Measurements from ENCODE around the gene ZNF157. TPM values are rescaled to one million over a fixed set of nuclear protein-coding genes. Genes with fewer than 3 reads are reported as not detected.

Gene ZNF157
- total RNA-seq, 1 donor from 2014 or later = 0.54 TPM

- peaks cover 10% of the 10 kb centered on the region for H3K36me3 ChIP-seq (ENCODE audit: insufficient read depth, low read length)
- H3K4me1 ChIP-seq (ENCODE audit: insufficient read depth, low read length) = no peaks in the 10 kb centered on the region
- DNase-seq (ENCODE audit: low read depth) = no peak
- H3K27ac ChIP-seq (ENCODE audit: low read depth, low read length) = no peak overlapping the region
- Mint-ChIP-seq H3K27ac (ENCODE audit: unreplicated experiment) (no peak overlapping the region), H3K4me1 (ENCODE audit: low read depth, unreplicated experiment) (no peaks in the 10 kb centered on the region), H3K36me3 (ENCODE audit: low read depth, unreplicated experiment) (peaks cover 38% of the 10 kb centered on the region), H3K27me3 (ENCODE audit: low read depth, unreplicated experiment) (no peaks in the 10 kb centered on the region), H3K4me3 (ENCODE audit: unreplicated experiment) (no peak overlapping the region), H3K9me3 (ENCODE audit: unreplicated experiment) (peaks cover 30% of the 10 kb centered on the region)
- H3K79me2 ChIP-seq (ENCODE audit: insufficient read depth, low read length) = no peaks in the 10 kb centered on the region
- H3K4me3 ChIP-seq (ENCODE audit: insufficient read depth, low read depth, low read length) = no peak overlapping the region
- H3K9ac ChIP-seq (ENCODE audit: low read length) = no peak overlapping the region
- no peak overlapping the region for H3K4me2 ChIP-seq (ENCODE audit: low read length)
- peak; percentile 49 for FAIRE-seq
- no peaks in the 10 kb centered on the region for H4K20me1 ChIP-seq (ENCODE audit: insufficient read depth, low read length)
- no peak overlapping the region for H2AFZ ChIP-seq (ENCODE audit: low read depth, low read length)
- TF ChIP-seq EZH2 (IDR thresholded peaks at IDR 0.05; ENCODE audit: insufficient read depth, low read length) (no peak), CTCF (IDR thresholded peaks at IDR 0.05; ENCODE audit: insufficient read depth, low read depth, low read length) (no peak)
- H3K27me3 ChIP-seq (ENCODE audit: insufficient read depth, low read length) = no peaks in the 10 kb centered on the region
- peaks cover 31% of the 10 kb centered on the region for H3K9me3 ChIP-seq (ENCODE audit: insufficient read depth, low read depth, low read length)
Observed at GRCh38 chrX:47446431-47446830, 76.1 kb downstream of the ZNF157 start.

GRCh38 chrX:47446971-47447370, 76.6 kb downstream of the ZNF157 start:
- Mint-ChIP-seq H3K36me3 (ENCODE audit: low read depth, unreplicated experiment) (peaks cover 41% of the 10 kb centered on the region), H3K4me1 (ENCODE audit: low read depth, unreplicated experiment) (no peaks in the 10 kb centered on the region), H3K4me3 (ENCODE audit: unreplicated experiment) (no peak overlapping the region), H3K27me3 (ENCODE audit: low read depth, unreplicated experiment) (no peaks in the 10 kb centered on the region), H3K9me3 (ENCODE audit: unreplicated experiment) (peaks cover 30% of the 10 kb centered on the region), H3K27ac (ENCODE audit: unreplicated experiment) (no peak overlapping the region)
- TF ChIP-seq CTCF (IDR thresholded peaks at IDR 0.05; ENCODE audit: insufficient read depth, low read depth, low read length) (no peak), EZH2 (IDR thresholded peaks at IDR 0.05; ENCODE audit: insufficient read depth, low read length) (no peak)
- H3K4me1 ChIP-seq (ENCODE audit: insufficient read depth, low read length) = no peaks in the 10 kb centered on the region
- H3K9me3 ChIP-seq (ENCODE audit: insufficient read depth, low read depth, low read length) = peaks cover 32% of the 10 kb centered on the region
- no peak overlapping the region for H3K4me3 ChIP-seq (ENCODE audit: insufficient read depth, low read depth, low read length)
- no peak overlapping the region for H3K27ac ChIP-seq (ENCODE audit: low read depth, low read length)
- FAIRE-seq (peak; percentile 95), DNase-seq (ENCODE audit: low read depth) (no peak)
- H2AFZ ChIP-seq (ENCODE audit: low read depth, low read length) = no peak overlapping the region
- peaks cover 10% of the 10 kb centered on the region for H3K36me3 ChIP-seq (ENCODE audit: insufficient read depth, low read length)
- H4K20me1 ChIP-seq (ENCODE audit: insufficient read depth, low read length) = no peaks in the 10 kb centered on the region
- H3K4me2 ChIP-seq (ENCODE audit: low read length) = no peak overlapping the region
- H3K79me2 ChIP-seq (ENCODE audit: insufficient read depth, low read length) = no peaks in the 10 kb centered on the region
- no peak overlapping the region for H3K9ac ChIP-seq (ENCODE audit: low read length)
- no peaks in the 10 kb centered on the region for H3K27me3 ChIP-seq (ENCODE audit: insufficient read depth, low read length)

- TF ChIP-seq EZH2 (IDR thresholded peaks at IDR 0.05; ENCODE audit: insufficient read depth, low read length) (no peak), CTCF (IDR thresholded peaks at IDR 0.05; ENCODE audit: insufficient read depth, low read depth, low read length) (no peak)
- Histone ChIP-seq H3K27me3 (ENCODE audit: insufficient read depth, low read length) (no peaks in the 10 kb centered on the region), H3K9ac (ENCODE audit: low read length) (no peak overlapping the region), H3K36me3 (ENCODE audit: insufficient read depth, low read length) (peaks cover 10% of the 10 kb centered on the region), H3K4me1 (ENCODE audit: insufficient read depth, low read length) (no peaks in the 10 kb centered on the region), H3K4me2 (ENCODE audit: low read length) (no peak overlapping the region), H4K20me1 (ENCODE audit: insufficient read depth, low read length) (no peaks in the 10 kb centered on the region), H3K9me3 (ENCODE audit: insufficient read depth, low read depth, low read length) (peaks cover 36% of the 10 kb centered on the region), H3K27ac (ENCODE audit: low read depth, low read length) (no peak overlapping the region), H2AFZ (ENCODE audit: low read depth, low read length) (no peak overlapping the region), H3K79me2 (ENCODE audit: insufficient read depth, low read length) (no peaks in the 10 kb centered on the region), H3K4me3 (ENCODE audit: insufficient read depth, low read depth, low read length) (no peak overlapping the region)
- FAIRE-seq = peak; percentile 99
- Mint-ChIP-seq H3K27me3 (ENCODE audit: low read depth, unreplicated experiment) (no peaks in the 10 kb centered on the region), H3K4me1 (ENCODE audit: low read depth, unreplicated experiment) (no peaks in the 10 kb centered on the region), H3K27ac (ENCODE audit: unreplicated experiment) (no peak overlapping the region), H3K36me3 (ENCODE audit: low read depth, unreplicated experiment) (peaks cover 45% of the 10 kb centered on the region), H3K4me3 (ENCODE audit: unreplicated experiment) (no peak overlapping the region), H3K9me3 (ENCODE audit: unreplicated experiment) (peaks cover 36% of the 10 kb centered on the region)
- DNase-seq (ENCODE audit: low read depth) = no peak
Observed at GRCh38 chrX:47447607-47448006, 77.2 kb downstream of the ZNF157 start.
